Non-pigmented ciliary epithelial cell (primary cell): ENCODE data around the gene DNAJB12.
A peak's percentile ranks its signal among the peaks of the same experiment; 100 is the strongest.
"Not testable (repeated sequence)": the region's sequence is repeated elsewhere in the genome, so short reads cannot be mapped to it uniquely, and the experiment has no call there.

Experiments
- DNase-seq: peaks from one replicate; pipeline ENCODE4 v3.0.0-alpha.2; 2010; ENCODE audit warnings: low read depth

DNAJB12 gene

DNA sequence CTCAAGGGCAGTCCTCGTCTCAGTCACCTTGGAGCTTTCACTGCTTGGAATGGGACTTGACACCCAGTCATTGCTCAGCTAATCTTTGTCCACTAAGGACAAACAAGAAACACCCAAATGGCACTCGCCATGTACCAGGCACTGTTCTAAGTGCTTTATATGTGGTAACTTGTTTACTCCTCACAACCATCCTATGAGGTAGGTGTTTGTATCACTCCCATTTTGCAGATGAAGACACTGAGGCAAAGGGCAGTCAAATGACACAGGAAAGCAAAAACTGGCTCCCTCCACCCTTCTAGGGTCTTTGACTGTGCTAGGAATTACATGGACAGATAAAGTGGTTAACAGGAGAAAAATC is 24.7 kb downstream of the DNAJB12 start:
- DNase-seq = no peak

DNA sequence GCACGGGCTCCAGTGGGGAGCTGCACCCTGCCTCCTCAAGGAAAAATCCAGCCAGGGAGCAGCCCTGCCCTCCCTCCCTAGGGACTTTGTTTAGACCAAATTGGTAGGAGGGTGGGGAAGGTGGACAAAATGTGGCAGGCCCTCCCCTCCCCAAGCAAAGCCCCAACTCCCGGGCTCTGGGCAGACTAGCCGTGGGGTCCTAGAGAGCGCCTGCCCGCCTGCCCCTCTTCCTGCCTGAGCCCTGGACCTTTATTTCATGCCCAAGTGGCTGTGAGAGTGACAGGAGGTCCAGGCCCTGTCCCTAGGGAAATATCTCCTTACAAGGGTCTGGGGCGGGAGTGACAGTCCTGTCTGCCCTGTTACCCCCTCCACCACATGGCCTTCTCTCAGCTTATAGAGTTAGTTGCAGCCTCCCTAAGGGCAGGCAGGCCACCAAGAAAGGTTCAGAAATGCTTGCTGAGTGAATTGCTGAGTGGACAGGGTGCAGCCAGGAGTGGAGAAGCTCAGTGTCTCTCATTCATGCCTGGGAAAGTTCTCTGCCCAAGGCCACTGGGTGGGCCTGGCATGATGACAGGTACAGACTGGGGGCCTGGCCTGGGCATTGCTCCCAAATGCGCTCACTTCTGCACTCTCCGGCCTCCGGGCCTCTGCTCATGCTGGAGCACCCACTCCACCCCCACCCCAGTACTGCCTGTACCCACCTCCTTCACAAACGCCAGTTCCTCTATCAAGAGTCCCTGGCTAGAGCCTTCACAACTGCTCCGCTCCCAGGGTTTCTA is 25.2 kb downstream of the DNAJB12 start:
- no peak for DNase-seq

DNA sequence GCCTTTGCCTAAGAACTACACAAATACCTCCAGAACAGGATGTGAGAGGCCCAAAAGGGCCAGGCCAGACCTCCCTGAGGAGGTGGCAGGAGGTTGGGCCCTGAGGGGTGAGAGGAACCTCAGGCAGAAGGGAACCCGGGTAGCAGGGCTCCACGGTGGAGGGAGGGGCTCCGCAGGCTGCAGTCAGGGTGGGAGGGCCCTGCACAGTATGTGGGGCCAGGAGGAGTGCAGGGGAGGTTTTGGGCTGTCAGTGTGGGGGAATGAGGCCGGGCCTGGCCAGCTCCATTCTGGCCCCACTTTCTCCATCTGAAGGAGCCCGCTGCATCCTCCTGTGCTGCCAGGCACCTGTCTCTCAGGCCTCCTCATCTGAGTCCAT is 25.9 kb downstream of the DNAJB12 start:
- DNase-seq = no peak

DNA sequence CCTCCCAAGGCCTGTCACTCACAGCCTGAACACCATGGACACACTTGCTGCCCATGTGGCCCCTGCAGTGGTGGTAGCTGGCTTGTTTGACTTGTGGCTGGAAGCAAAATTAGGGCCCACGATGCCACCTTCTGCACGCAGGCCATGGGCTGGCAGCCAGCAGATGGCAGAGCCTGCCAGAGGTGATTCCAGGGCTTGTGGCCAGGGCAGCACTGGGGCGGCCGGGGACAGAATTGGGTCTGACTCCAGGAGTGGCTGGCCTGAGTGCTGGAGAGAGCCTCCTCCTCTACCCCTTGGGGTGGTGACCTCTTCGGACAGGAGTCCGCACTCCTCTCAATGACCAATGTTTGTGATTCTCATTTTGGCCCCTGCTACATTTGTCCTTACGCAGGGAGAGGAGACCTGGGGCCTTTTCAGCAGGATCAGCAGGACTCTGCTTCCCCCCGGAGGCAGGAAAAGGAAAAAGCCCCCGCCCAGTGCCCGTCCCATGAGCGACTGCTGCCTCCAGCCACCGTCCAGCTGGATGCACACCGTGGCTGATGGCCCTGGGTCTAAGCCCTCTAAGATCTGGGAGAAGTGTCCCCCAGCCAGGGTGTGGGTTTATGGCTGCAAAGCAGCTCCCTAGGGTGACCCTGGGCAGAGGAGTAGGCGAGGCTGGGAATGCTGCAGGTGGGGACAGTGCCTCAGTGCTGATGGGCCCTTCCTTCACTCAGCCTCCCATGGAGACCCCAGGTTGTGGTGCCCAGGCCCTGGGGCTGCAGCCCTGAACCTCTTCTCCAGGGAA is 26.5 kb downstream of the DNAJB12 start:
- no peak for DNase-seq

DNA sequence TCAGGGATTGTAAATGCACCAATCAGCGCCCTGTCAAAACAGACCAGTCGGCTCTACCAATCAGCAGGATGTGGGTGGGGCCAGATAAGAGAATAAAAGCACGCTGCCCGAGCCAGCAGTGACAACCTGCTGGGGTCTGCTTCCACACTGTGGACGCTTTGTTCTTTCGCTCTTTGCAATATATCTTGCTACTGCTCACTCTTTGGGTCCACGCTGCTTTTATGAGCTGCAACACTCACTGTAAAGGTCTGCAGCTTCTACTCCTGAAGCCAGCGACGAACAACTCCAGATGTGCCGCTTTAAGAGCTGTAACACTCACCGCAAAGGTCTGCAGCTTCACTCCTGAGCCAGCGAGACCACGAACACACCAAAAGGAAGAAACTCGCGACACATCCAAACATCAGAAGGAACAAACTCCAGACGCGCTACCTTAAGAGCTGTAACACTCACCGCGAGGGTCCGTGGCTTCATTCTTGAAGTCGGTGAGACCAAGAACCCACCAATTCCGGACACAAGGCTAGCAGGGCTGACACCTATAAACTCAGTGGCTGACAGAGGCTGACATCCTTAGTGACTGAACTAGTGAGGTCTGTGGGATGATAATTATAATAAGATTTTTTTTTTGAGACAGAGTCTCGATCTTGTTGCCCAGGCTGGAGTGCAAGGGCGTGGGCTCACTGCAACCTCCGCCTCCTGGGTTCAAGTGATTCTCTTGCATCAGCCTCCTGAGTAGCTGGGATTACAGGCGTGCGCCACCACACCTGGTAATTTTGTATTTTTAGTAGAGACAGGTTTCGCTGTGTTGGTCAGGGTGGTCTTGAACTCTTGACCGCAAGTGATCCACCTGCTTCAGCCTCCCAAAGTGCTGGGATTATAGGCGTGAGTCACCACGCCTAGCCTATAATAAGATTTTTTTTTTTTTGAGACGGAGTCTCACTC is 27.8 kb downstream of the DNAJB12 start:
- DNase-seq = not testable (repeated sequence)

DNA sequence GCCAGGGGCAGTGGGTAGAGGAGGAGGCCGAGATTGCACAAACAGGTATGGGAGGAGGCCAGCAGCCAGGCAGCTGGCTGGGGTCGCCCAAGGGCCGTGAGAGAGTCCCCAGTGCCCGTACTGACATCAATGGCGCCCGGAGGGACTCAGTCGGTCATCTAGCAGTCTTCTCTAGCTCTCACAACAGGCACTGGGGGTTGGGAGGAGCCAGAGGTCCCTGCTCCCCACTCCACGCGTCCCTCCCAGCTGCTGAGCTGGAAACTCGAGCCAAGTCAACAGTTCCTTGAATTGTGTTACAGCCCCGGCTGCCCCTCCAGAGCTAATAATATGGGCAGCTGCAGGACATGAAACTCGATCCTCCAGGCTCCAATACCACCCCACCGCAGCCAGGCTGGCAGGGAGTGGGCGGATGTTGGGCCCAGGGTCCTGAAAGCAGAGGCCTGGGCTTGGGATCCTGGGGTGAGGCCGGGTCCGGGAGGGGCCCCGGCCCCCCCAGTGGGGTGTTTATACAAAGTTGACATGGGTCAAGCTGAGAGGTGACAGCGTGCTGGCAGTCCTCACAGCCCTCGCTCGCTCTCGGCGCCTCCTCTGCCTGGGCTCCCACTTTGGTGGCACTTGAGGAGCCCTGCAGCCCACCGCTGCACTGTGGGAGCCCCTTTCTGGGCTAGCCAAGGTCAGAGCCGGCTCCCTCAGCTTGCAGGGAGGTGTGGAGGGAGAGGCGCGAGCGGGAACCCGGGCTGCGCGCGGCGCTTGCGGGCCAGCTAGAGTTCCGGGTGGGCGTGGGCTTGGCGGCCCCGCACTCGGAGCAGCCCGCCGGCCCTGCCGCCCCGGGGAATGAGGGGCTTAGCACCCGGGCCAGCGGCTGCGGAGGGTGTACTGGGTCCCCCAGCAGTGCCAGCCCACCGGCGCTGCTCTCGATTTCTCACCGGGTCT is 29.2 kb downstream of the DNAJB12 start:
- DNase-seq = not testable (repeated sequence)

DNA sequence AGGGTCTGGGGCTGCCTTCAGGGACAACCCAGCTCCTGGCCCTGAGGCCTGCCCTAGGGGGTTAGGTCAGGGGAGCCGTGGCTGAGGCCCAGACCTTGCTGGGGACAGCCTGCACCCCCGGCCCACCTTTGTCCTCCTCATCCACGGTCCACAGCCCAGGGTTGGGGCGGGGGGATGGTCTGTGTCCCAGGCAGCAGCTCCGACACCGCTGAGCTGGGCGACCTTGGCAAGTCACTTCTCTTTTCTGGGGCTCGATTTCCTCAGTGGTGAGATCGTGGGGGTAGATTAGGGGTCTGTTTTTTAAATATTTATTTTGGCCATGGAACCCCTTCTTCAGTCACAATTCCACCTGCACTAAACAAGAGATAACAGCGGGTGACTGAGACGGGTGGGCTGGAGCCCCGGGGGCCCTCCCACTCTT is 30.9 kb downstream of the DNAJB12 start:
- no peak for DNase-seq

DNA sequence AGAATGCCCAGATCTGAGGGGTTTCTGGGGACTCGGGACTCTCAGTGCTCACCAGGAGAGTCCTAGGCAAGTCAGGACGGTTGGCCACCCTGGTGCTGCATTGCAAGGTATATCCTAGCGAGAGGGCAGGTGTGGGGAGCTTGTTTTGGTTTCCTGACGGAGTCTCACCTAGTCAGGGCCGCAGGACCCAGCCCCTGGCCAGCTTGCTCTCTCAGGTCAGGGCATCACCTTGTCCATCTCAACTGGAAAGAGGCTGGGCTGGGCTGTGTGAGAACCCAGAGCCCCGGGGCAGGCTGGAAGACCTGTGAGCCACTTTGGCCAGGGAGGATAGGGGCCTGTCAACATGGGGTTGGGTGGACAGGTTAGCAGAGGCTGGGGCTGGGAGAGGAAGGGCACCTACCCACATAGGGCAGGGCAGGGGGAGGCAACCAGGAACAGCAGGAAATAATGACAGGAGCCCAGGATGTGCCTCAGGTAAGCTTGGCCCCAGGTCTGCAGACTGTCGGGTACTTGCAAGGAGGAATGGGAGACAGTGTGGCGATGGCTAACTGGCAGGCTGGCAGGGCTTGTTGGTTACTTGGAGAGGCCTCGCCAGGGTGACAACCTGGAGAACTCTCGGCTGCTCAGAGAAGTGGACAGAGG is 31.5 kb downstream of the DNAJB12 start:
- no peak for DNase-seq

DNA sequence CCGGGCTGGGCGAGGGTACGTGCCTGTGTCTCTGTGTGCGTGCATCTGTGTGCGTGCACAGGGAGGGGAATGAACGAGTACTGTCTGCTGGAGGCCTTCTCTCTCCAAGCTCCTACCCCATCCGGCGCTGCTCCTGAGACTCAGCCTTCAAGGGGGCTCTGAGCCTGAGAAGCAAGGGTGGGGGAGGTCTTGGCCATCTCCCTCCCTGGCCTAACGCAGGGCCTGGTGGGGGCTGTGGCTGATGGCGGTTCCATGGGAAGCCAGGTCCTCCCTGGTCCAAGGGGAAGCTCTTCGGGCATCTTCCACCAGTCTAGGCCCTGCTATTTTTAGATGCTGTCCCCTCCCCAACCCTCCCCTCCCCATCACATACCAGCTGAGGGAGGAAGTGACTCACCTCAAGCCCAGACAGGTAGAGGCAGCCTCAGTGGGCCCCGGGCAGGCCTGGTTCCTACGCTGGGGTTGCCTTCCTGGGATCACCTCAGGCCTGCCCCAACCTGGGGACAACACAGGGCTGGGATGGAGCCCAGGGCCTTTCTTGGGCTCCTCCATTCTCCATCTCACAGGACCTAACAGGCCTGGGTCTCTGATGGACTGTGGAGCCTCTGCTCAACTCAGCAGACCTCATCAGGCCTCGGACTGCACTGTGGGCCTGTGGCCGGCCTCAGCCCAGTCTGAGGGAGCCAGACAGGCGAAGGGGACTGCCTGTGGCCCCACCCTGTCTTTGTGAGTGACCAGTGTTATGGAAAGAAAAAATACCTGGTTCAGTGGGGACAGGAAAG is 32.2 kb downstream of the DNAJB12 start:
- no peak for DNase-seq

DNA sequence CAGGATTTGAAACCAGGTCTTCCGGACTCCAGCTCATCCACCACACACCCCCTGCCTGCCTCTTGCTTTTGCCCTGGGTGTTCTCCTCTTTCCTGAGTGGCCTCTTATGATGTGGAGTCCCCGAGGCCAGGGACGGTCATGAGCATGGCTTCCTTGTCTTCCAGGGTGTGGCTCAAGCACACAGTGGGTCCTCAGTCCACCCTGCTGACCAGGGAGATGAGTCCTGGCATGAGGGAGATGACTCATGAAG is 32.8 kb downstream of the DNAJB12 start:
- no peak for DNase-seq

DNA sequence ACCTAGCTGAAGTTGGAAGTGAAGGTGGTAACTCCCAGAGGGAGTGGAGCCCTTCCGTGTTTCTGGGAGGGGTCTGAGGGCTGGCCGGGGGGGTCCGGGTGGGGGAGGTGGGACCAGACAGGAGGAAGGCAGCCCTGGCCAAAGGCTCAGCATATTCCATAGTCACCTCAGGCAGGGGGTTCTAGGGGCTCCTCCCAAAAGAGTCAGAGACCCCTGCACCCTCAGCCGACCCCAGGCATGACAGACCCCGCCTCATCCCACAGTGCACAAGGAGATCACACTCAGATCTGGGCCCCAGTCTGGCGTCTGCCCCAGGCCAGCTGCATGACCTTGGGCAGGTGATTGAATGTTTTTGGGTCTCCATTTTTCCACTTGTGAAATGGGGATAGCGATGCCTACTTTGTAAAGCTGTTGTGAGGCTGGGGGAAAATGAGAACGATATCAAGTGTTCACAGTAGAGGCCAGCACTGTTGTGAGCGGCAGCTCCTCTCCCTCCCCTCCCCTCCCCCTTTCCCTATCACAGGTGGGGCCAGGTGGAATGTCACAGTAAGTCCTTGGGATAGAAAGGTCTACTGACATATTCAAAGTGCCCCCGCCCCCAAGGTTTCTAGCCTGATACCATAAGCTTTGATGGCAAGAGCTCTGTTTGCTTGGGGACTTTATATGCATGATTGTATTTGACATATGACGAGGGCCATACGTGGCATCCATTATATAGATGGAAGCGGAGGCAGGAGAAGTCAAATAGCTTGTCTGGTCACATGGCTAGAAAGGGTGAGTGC is 33.3 kb downstream of the DNAJB12 start:
- DNase-seq = no peak

DNA sequence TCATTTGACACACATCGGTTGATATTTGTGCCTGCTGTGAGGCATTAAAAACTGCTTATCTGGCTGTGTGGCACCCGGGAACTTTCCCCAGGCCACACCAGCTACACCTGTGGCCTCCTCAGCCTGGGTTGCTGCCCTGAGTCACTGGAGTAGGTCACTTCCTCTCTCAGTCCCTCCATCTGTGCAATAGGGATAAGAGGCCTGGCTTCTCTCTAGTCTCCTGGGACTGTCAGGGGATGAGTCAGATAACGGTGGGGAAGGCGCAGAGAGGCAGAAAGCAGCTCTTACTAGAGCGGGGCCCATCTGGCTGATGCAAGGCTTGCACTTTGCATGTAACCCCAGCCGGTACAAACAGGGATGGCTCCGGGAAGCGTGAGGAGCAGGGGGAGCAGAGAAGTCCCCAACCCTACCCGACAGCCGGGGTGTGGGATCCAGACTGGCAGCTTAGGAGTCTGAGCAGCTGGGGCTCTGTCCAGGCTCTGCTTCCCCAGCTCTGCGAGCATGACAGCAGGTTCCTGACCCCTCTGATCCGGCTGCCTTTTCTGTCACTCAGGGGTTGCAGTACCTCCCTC is 34.0 kb downstream of the DNAJB12 start:
- peak; percentile 93 for DNase-seq

DNA sequence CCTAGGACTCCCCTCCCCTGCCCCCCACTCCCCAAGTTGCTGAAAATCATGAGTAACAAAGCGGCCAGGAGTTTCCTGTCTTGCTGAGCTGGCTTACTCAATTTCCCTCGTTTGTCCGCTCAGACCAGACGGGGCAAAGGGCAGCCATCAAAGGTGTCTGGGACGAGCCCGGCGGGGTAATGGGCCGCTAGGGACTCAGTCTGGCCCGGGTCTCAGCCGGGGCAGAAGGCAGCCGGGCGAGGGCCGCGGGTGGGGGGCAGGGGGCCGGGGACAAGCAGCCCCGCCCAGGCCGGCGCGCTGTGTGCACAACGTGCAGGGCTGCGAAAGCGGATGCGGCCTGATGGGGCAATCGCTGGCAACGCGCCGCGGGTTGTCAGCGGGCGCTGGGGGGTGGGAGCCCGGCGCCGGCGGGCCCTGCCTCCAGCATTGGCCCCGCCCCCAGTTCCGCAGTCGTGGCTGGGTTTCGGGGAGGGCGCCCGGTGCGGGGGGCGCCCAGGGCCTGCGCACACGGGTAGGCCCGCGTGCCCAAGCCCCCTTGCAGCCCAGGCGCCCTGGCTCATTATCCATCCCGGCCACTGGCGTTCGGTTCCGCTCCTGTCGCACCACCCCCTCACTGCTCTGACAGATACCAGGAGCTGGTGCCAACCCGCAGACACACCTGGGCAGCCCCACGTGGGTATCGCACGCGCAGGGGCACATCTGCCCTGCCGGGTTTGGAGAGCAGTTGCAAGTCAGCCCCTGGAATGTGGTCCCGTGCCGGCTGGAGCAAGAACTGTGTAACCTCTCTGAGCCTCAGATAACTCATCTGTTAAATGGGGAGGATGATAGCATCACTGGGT is 35.1 kb downstream of the DNAJB12 start:
- DNase-seq = no peak

DNA sequence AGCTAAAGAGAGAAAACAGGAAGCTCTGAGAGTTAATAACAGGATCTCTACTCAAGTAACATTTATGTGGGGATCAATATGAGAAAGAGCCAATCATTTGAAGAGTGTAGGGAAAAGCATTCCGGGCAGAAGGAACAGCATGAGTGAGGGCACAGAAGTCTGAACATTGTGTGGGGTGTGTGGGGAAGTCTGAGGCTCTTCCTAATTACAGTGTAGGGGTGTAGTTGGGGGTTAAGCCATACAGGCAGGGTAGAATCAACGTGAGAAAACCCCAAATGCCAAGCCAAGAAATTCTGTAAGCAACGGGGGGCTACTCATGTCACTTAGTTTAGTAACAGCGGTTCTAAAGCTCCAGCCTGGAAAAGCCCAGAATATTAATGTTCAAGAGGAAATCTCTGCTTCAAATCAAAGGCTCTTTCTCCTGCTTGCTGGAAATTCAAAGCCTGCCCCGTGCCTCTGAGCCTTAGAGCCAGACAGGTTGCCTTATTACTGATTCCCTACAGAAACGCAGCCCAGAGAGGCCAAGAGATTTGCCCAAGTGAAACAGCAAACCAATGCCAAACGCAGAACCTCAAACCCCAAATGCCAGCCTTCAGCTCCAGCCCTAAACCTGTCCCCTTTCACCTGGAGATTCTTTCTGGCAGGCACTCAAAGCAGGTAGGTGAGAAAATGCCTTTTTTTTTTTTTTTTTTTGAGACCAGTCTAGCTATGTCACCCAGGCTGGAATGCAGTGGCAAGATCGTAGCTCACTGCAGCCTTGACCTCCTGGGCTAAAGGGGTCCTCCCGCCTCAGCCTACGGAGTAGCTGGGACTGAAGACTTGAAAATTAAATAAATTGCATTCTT is 36.1 kb downstream of the DNAJB12 start:
- no peak for DNase-seq

DNA sequence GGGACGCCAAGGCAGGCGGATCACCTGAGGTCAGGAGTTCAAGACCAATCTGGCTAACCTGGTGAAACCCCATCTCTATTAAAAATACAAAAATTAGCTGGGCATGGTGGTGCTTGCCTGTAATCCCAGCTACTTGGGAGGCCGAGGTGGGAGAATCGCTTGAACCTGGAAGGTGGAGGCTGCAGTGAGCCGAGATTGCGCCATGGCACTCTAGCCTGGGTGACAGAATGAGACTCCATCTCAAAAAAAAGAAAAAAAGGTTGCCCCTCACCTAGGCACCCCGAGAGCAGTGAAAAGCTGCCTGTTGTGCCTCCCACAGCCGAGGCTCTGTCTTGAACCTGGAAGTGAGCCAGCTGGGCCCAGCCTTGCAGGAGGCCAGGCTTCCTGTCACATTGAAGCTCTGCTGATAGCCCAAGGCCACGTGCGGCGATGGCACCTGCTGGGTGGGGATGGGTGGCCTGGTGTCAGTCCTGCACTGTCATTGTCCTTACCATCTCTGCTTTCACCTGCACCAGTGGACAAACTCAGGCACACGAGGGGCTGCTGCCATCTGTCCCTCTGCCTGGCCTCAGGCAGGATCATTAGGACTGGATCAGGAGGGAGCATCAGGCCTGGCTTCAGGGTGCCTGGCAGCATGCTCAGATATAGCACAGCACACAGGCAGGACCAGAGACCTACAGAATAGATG is 37.8 kb downstream of the DNAJB12 start:
- DNase-seq = no peak

DNA sequence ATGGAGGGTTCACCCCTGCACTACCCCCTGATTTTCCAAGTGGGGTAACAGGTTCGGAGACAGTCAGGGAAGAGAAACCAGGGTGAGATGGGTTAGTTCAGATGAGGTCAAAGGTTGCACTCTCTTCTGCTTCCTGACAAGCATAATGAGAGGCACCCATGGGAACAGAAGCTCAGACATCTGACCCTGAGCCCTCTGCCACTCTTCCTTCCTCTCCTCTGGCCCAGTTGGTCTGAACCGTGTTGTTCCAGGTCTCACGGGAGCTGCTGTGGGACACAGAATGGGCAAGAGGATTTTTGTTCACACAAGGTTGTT is 38.4 kb downstream of the DNAJB12 start:
- DNase-seq = no peak
